Skin epidermis (tissue), 12 donors: ENCODE results near the gene IMP4.
A peak's percentile ranks its signal among the peaks of the same experiment; 100 is the strongest.

ENCODE experiments used
- H3K27ac ChIP-seq, 21 experiments: fragments of 200-600 bp; sonication (generic) in 11 of 21; one replicate each; pipeline ENCODE4 v1.5.0; 2020; ENCODE audit warnings: mild to moderate bottlenecking in 3 of 21, inconsistent platforms in 2 of 21, moderate library complexity in 2 of 21
- H3K4me3 ChIP-seq, 7 experiments: fragments of 200-600 bp; sonication (generic) in 2 of 7; one replicate each; pipeline ENCODE4 v1.5.0; 2020; ENCODE audit warnings: inconsistent platforms in 2 of 7, mild to moderate bottlenecking in 2 of 7, moderate library complexity in 1 of 7

Gene IMP4

DNA sequence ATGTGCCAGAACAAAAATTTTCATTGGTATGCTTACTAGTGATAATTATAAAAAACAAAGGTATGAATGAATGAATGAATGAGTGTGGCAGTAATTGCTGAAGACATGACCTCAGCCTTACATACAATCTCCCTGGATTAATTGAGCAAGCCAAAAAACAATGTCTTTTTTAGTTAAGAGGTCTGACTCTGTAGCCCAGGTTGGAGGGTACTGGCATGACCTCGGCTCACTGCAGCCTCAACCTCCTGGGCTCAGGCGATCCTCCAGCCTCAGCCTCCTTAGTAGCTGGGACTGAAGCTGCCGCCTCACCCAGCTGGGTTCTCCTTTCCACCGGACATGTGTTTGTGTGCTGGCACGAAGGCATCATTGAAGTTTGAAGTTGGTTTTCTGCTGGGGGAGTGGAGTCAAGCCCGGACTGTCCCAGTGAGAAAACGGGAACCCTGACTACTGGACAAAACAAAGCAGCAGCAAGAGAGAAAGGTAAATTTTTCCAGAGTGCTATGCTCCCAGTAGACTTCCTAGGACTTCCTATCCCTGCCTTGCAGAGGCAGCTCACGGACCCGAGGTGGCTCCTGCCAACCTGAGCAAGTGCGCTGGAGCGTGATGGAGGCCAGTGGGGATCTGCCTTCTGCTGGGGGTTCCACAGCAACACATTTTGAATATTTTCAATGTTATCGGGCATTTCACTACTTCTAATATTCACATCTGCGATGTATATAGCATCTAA, 6.4 kb upstream of the IMP4 start:
- Histone ChIP-seq H3K4me3 (no peak overlapping the region), H3K27ac (no peak overlapping the region)

DNA sequence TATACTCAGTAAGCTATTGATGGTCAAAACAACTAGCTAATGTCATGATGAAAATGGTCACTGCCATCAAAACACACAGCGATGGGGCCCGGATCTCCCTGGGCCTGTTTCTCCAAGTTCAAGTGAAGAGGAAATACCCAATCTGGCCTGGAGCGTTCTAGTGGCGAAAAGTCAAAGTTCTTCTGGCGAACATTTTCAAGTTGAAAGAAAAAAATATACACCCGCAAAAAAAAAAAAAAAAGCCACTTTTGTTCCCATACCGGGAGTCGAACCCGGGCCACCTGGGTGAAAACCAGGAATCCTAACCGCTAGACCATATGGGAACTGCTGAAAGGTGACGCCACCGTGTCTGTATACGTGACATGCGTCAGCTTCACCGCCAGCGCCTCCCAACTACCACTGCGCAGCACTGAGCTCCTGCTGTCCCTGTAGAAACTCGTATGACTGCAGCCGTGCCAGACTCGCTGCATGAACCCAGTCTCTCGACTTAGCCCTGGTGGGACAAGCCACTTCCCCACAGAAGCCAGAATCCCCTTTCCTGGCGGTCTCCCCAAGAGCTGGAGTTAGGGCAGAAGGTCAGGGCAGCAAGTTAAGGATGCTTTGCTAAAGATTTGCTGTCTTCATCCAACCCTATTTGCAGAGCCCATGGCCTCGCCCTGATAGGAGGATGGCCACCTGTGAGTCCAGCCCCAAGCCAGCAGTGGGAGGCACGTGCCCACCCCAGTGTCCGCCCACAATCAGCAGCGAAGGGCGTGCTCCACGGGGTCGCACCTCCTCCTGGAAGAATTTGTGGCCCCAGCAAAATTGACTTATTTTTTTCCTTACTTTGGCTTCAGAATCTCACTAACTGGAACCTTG, 5.6 kb upstream of the IMP4 start:
- H3K4me3 ChIP-seq: no peak overlapping the region
- no peak overlapping the region for H3K27ac ChIP-seq

DNA sequence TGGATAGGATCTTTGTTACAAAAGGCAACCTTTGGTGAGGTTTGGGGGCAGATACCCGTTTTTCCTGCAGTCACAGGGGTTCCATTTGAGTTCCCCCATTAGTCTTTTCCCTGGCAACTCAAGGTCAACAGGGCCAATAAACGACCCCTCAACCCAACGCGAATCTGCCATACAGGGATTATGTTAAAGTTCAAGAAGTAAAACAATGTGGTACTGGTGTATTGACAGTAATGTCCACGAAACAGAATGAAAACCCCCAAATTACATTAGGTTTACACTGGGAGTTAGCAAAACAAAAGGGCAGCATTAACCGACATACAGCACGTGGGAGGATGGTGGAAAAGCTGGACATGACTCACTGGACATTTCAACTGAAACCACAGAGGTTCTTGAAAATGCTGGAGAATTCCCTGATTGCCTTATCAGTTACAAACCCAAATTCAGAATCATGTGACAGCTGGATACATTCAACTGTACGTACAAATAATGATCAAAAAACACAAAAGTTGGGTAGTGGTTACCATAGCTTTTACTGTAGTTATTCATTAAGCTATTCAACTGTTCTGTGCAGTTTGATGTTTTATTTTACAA, 4.9 kb upstream of the IMP4 start:
- Histone ChIP-seq H3K27ac (no peak overlapping the region), H3K4me3 (no peak overlapping the region)

DNA sequence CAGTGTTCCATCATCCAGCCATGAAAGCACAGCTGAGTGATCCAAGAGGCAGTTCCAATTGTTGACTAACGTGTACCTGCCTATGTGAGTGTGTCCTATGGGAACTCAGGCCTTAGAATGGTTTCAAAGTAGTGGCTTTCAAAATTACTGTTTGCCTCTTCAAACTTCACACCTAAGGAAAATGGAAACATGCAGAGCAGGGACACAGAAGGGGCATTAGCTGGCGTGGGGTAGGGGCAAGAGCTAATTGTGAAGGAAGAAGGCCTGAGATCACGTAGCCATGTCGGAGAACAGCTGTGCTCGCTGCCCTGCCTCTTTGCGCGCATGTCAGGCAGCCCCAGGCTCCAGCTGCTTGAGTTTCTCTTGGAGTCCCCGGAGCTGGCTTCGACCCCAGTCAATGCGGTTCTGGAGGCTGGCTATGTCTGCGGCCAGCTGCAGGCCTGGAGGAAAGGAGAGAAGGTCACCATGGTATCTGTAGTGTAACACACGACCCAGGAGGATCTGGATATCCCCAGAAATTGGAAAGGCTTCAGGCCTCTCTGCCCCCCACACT, 3.8 kb upstream of the IMP4 start:
- no peak overlapping the region for H3K4me3 ChIP-seq
- H3K27ac ChIP-seq: no peak overlapping the region

DNA sequence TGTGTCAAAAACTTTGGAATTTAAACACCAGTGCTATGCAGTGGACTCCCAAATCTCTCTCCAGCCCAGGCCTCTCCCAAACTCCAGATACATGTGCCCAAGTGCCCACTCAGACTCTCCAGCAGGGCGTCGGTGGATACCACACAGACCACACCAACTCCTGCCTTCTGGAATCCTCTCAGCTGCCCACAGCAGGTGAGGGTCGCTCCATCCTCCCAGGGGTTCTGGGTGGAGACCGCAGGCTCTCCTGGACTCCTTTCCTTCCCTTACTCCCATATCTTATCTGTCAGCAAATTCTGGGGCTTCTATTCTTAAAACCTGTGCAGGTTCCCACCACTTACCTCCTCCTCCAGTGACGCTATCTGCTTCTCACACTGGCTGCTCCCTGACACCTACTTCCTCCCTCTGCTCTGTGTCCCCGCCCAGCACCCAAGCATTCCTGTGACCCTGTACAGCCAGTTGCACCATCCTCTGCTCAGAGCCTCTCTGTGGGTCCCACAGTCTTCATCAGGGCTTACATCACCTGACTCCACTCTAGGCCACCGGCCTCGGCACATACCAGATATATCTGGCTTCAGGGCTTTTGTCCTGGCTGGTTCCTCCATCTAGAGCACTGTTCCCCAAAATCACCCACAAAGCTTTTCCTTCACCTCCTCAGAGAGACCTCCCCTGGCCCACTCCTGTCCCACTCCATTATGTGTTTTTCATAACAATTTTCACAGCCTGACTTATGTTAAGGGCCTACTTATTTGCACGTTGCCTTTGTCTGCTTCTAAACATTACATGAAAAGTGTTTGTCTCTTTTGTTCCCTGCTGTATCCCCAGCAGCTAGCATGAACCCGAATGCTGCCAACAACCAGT, 2.6 kb upstream of the IMP4 start:
- H3K4me3 ChIP-seq: no peak overlapping the region
- no peak overlapping the region for H3K27ac ChIP-seq

DNA sequence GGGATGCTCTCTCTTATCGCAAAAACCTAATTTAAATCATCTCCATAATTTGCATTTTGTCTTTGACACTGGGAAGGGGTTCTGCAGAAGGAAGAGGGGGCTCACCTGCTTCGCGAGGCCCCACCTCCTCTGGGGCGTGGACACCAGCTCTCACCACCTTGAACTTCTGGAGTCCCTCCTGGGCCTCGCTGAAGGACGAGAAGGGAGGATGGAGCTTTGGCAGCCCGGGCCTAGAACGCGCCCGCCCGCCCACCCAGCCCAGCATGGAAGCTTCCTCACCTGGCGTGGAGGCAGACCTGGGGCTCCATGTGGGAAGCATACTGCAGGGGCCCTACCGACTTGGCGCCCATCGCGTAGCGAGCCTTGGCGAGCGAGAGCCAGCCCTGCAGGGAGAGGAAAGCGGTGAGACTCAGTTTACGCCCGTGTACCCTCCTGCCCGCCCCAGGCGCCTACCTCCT, 1.1 kb upstream of the IMP4 start:
- Histone ChIP-seq H3K27ac (peak overlapping the region; percentile 54 to 96 (median 89)), H3K4me3 (peak overlapping the region; percentile 72 to 87 (median 77))

DNA sequence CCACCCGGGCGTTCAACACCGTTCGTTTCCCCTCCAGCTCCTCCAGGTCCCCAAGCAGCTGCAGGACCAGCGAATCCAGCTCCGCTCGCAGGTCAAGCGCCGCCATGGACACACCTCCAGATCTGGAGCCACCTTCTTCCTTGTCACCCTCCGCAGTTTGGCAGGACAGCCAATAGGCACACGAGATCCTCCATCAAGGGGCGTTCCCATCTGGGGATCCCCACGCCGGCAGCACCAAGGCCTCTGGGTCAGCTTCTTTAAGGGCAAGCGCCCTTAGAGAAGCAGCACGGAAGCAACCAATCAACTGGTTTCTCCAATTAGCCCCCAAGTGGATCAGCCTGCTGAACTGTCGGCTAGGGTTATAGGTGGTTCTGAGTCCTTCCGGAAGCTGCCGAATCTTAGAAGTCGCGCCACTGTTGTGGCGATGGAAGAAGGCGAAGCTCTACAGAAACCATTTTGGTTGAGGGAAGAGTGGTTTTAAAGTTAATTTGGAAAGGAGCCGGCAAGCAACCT, 621 bp upstream of the IMP4 start:
- peak overlapping the region; percentile 54 to 96 (median 89) for H3K27ac ChIP-seq

GRCh38 chr2:130344578-130344977, 1.9 kb downstream of the IMP4 start:
- H3K27ac ChIP-seq: no peak overlapping the region

More for the DNA sequence above, 621 bp upstream of the IMP4 start:
- H3K4me3 ChIP-seq: peak overlapping the region; percentile 72 to 87 (median 77)

DNA sequence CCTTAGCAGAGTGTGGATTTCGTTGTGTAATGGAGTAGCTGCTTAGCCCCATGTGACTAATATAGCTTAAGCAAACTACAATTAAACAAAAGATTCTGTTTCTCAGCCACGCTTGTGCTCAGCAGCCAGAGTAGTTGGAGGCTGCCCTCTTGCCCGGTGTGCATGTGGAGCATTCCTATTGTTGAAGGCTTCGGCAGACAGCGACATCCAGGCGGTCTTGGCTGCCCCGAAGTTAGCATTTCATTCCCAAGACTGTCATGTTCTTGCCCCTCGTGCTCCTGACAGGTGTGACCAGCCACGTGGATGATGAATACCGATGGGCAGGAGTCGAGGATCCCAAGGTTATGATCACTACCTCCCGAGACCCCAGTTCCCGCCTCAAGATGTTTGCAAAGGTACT, 2.4 kb downstream of the IMP4 start:
- no peak overlapping the region for H3K27ac ChIP-seq

More at GRCh38 chr2:130344578-130344977, 1.9 kb downstream of the IMP4 start:
- no peak overlapping the region for H3K4me3 ChIP-seq

DNA sequence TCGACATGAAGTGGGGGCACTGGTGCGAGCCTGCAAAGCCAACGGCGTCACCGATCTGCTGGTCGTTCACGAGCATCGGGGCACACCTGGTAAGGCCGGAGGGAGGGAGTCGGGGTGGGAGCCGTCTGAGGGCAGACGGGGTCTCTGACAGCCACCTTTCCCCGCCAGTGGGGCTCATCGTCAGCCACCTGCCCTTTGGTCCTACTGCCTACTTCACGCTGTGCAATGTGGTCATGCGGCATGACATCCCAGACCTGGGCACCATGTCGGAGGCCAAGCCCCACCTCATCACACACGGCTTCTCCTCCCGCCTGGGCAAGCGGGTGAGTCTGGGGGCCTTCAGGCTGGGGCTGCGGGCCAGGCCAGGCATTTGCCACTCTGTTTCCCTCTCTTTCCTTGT, 2.9 kb downstream of the IMP4 start:
- no peak overlapping the region for H3K27ac ChIP-seq
- no peak overlapping the region for H3K4me3 ChIP-seq

More for the DNA sequence above, 2.4 kb downstream of the IMP4 start:
- no peak overlapping the region for H3K4me3 ChIP-seq

DNA sequence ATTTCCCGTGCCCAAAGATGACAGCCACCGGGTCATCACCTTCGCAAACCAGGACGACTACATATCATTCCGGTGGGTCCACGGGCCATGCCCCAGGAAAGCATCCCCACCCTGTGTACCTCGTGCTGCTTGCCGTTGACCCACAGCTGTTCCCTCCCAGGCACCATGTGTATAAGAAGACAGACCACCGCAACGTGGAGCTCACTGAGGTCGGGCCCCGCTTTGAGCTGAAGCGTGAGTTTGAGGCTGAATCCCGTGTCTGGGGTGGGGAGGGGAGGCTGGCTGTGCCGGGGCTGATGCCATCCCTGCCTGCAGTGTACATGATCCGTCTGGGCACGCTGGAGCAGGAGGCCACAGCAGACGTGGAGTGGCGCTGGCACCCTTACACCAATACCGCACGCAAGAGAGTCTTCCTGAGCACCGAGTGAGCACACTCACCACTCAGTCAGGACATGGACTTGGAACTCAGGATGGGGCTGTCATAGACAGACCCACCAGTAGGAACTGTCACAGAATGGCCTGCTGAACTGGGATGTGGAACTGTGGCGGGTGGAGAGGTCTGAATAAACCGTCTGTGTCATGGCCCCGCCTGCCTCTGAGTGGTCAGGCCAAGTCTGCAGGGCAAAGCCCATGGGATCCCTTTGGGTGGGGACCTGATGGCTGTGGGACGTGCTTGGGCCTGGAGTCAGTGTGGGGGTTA, 3.5 kb downstream of the IMP4 start:
- Histone ChIP-seq H3K27ac (no peak overlapping the region), H3K4me3 (no peak overlapping the region)

DNA sequence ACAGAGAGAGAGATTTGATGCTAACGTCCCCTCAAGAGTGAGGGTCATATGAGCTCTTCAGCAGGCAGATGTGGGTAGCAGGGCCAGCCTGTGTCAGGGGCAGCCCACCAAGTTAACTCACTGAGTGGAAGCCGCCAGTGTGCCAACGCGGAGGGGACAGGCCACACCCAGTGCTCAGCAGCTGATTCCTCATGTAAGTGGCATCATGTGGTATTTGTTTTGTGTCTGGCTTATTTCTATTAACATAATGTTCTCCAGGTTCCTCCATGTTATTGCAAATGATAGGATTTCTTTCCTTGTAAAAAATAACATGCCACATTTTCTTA, 4.0 kb downstream of the IMP4 start:
- H3K27ac ChIP-seq: no peak overlapping the region
- H3K4me3 ChIP-seq: no peak overlapping the region

DNA sequence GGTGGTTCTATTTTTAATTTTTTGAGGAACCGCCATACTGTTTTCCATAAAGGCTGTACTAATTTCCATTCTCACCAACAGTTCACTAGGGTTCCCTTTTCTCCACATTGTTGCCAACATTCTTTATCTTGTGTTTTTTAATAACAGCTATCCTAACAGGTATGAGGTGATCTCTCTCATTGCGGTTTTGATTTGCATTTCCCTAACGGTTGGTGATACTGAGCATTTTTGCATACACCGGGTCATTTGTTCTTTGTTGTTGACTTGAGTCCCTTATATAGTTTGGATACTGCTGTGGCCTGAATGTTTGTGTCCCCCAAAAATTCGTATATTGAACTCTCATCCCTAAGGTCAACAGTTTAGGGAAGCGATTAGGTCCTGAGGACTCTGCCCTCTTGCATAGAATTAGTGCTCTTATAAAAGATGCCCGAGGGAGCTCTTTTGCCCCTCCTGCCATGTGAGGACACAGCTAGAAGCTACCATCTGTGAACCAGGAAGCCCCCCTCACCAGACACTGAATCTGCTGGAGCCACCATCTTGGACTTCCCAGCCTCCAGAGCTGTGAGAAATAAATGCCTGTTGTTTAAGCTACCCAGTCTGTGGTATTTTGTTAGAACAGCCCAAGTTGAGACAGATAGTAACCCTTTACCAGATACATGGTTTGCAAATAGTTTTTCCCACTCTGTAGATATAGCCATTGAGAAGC, 4.7 kb downstream of the IMP4 start:
- Histone ChIP-seq H3K4me3 (no peak overlapping the region), H3K27ac (no peak overlapping the region)

DNA sequence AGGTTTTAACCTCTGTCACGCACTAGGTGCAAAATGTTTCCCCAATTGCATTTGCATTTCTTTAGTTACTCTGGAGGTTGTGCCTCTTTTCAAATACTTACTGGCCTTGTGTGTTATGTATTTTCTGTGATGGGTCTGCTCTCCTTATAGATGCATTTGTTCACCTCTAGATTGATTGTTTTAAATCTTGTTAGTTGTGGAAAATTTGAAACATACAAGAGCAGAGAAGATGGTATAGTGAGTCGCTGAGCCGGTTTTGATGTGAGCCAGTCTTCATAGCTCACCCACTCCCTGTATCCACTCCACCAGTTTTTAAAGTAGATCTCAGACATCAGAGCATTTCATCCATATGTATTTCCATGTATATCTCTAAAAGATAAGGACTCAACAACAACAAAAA, 6.5 kb downstream of the IMP4 start:
- Histone ChIP-seq H3K4me3 (no peak overlapping the region), H3K27ac (no peak overlapping the region)

- no peak overlapping the region for H3K4me3 ChIP-seq
- H3K27ac ChIP-seq: peak overlapping the region in 1 of 21 experiments; percentile 20
Observed at GRCh38 chr2:130351711-130352110, 9.0 kb downstream of the IMP4 start.

GRCh38 chr2:130352237-130352636, 9.5 kb downstream of the IMP4 start:
- Histone ChIP-seq H3K4me3 (no peak overlapping the region), H3K27ac (peak overlapping the region in 1 of 21 experiments; percentile 20)

DNA sequence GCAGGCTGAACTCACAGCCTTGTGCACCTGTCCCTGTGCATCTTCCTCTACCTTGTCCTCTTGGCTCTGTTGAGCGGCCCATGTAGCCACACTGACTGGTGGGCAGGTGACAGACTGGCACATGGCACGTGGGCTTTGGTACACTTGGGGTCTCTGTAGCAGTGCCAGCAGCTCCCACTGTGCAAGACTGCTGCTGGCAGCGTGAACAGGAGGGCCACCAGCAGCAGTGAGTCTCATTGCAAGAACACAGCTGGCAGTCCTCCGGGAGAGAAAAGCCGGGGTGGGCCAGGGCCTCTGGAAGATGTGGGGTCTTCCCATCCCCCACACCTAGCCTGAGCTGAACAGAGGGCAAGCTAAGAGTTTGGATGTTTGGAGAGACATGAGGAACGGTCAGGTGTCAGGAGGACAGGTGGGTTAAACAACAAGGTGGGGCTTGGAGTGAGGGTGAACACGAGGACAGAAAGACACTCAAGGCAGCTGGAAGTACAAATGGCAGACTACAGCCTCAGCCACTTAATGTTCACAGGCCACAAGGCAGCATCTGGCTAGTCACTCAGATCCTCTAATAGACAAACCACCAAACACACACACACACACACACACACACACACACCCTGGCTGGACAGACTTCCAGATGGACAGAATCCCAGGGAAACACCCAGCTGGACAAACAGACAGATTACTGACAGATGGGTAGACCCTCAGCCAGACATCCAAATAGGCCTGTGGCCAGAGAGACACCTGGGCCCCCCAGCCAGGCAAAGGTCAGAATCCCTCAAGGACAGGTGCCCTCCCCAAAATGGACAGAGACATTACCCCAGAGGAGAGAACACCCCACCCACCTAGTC, 10.8 kb downstream of the IMP4 start:
- Histone ChIP-seq H3K4me3 (no peak overlapping the region), H3K27ac (no peak overlapping the region)
